Suprapubic skin (tissue), 4 donors: ENCODE results near the gene SPSB4.

Source experiments
- EP300 ChIP-seq: sonication (generic); formaldehyde crosslinking; IDR thresholded peaks from one replicate; pipeline ENCODE4 v1.6.1; 2017; ENCODE audit warnings: antibody characterized with exemption
- POLR2A ChIP-seq, 2 donors: fragments of 450-650 bp; IDR thresholded peaks; one replicate each; pipeline ENCODE4 v1.6.1; 2017; ENCODE audit warnings: antibody characterized with exemption in 2 of 2, mild to moderate bottlenecking in 2 of 2, moderate library complexity in 2 of 2
- POLR2AphosphoS5 ChIP-seq, 3 donors: sonication (generic); formaldehyde crosslinking; IDR thresholded peaks; one replicate each; pipeline ENCODE4 v1.6.1; 2017; ENCODE audit warnings: antibody characterized with exemption in 3 of 3
- TF ChIP-seq, protein P1 (sequence below), 2 donors: fragments of 200-600 bp in 1 of 2; fragments of 450-650 bp in 1 of 2; sonication (generic) in 1 of 2; IDR thresholded peaks; one replicate each; pipeline ENCODE4 v1.5.1; 2016 to 2019; ENCODE audit warnings: antibody characterized with exemption in 2 of 2, mild to moderate bottlenecking in 1 of 2, moderate library complexity in 1 of 2

DNA sequence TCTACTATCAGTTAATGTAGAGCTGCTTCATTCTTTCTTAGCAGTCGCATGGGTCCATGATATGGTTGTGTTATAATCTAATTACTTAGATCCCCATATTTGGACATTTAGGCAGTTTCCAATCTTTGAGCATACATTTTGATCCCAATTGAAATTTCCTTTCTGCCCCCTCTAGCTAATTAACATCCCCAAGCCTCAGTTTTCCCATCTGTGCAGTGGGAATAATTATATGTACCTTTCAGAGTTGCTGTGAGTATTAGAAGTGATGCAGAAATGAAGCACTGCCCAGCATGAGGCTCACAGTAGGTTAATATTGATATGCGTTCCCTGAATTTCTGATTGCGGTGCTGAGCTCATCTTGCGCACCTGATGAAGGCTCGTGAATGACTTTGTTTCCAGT is 21.8 kb downstream of the SPSB4 start:
- no peak for TF ChIP-seq POLR2A (IDR thresholded peaks at IDR 0.05)
- TF ChIP-seq, protein P1, sequence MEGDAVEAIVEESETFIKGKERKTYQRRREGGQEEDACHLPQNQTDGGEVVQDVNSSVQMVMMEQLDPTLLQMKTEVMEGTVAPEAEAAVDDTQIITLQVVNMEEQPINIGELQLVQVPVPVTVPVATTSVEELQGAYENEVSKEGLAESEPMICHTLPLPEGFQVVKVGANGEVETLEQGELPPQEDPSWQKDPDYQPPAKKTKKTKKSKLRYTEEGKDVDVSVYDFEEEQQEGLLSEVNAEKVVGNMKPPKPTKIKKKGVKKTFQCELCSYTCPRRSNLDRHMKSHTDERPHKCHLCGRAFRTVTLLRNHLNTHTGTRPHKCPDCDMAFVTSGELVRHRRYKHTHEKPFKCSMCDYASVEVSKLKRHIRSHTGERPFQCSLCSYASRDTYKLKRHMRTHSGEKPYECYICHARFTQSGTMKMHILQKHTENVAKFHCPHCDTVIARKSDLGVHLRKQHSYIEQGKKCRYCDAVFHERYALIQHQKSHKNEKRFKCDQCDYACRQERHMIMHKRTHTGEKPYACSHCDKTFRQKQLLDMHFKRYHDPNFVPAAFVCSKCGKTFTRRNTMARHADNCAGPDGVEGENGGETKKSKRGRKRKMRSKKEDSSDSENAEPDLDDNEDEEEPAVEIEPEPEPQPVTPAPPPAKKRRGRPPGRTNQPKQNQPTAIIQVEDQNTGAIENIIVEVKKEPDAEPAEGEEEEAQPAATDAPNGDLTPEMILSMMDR (IDR thresholded peaks at IDR 0.05) = no peak
- TF ChIP-seq EP300 = no peak
- TF ChIP-seq POLR2AphosphoS5 (IDR thresholded peaks at IDR 0.05) = no peak
